PC-3 (cell line): ENCODE results near the gene FAM124A. TPM values are rescaled to one million over a fixed set of nuclear protein-coding genes. Genes with fewer than 3 reads are reported as not detected.

Source experiments
- ATAC-seq: fragments of 200-7000 bp; cut with Tn5 transposase; 2 replicates; pipeline ENCODE4 v1.9.1; 2020; ENCODE audit warnings: mild to moderate bottlenecking, moderate library complexity
- BruUV-seq: library from RNA; stranded (reverse); fragments of 400-500 nt; replicated peaks from 2 replicates; lab custom pipeline; 2021; lab: Mats Ljungman, UMichigan
- CTCF ChIA-PET: fragments of 300-600 bp; sonication (Branson Sonifier 250); formaldehyde crosslinking; loops from one replicate; lab custom pipeline; 2022; ENCODE audit warnings: antibody characterized with exemption; lab: Charles Lee
- POLR2A ChIA-PET: fragments of 300-600 bp; sonication (Branson Sonifier 250); formaldehyde crosslinking; loops from one replicate; lab custom pipeline; 2022; ENCODE audit warnings: antibody characterized with exemption; ENCODE audit not compliant: unreplicated experiment; lab: Charles Lee
- DNase-seq: peaks from one replicate; pipeline ENCODE4 v3.0.0-alpha.2; 2015
- H2AFZ ChIP-seq: fragments of 300-600 bp; sonication (generic); 2 replicates; pipeline ENCODE4 v1.6.0; 2016; ENCODE audit warnings: antibody characterized with exemption, low read length
- H3F3A ChIP-seq: fragments of 300-600 bp; sonication (generic); one replicate; pipeline ENCODE4 v1.6.0; 2017; ENCODE audit warnings: antibody characterized with exemption, low read length, control low read depth, mild to moderate bottlenecking; ENCODE audit not compliant: unreplicated experiment
- H3K27ac ChIP-seq: fragments of 300-600 bp; sonication (generic); 2 replicates; pipeline ENCODE4 v1.5.1; 2016; ENCODE audit warnings: mild to moderate bottlenecking, low read length
- H3K27me3 ChIP-seq: fragments of 300-600 bp; sonication (generic); 2 replicates; pipeline ENCODE4 v1.6.1; 2016; ENCODE audit warnings: low read length, mixed read lengths
- H3K36me3 ChIP-seq: fragments of 300-600 bp; sonication (generic); 2 replicates; pipeline ENCODE4 v1.6.1; 2016; ENCODE audit warnings: low read depth, mixed run types, low read length, mixed read lengths
- H3K4me1 ChIP-seq: fragments of 300-600 bp; sonication (generic); 2 replicates; pipeline ENCODE4 v1.5.1; 2016; ENCODE audit warnings: low read length; ENCODE audit not compliant: insufficient read depth
- H3K4me2 ChIP-seq: fragments of 300-600 bp; sonication (generic); 2 replicates; pipeline ENCODE4 v1.6.0; 2016; ENCODE audit warnings: low read length
- H3K4me3 ChIP-seq: fragments of 300-600 bp; sonication (generic); 2 replicates; pipeline ENCODE4 v1.5.1; 2016; ENCODE audit warnings: mild to moderate bottlenecking, low read length, mixed read lengths
- H3K79me2 ChIP-seq: fragments of 300-600 bp; sonication (generic); 2 replicates; pipeline ENCODE4 v1.6.1; 2017; ENCODE audit warnings: low read length, mixed read lengths
- H3K9ac ChIP-seq: fragments of 300-600 bp; sonication (generic); 2 replicates; pipeline ENCODE4 v1.6.0; 2016; ENCODE audit warnings: mild to moderate bottlenecking, low read length
- H3K9me2 ChIP-seq: fragments of 300-600 bp; sonication (generic); replicated peaks from 2 replicates; pipeline ENCODE4 v1.6.1; 2016; ENCODE audit warnings: mixed run types, low read length, mixed read lengths
- H3K9me3 ChIP-seq: fragments of 300-600 bp; sonication (generic); 2 replicates; pipeline ENCODE4 v1.6.1; 2016; ENCODE audit warnings: low read length, mixed read lengths
- H4K20me1 ChIP-seq: fragments of 300-600 bp; sonication (generic); 2 replicates; pipeline ENCODE4 v1.6.1; 2016; ENCODE audit warnings: low read length, mixed read lengths
- CTCF ChIP-seq: fragments of 300-600 bp; sonication (generic); conservative IDR thresholded peaks from 2 replicates; pipeline ENCODE4 v1.5.1; 2017; ENCODE audit warnings: antibody characterized with exemption, low read depth, mild to moderate bottlenecking, low read length
- EZH2 ChIP-seq: fragments of 300-600 bp; sonication (generic); IDR thresholded peaks from one replicate; pipeline ENCODE4 v1.6.1; 2017; ENCODE audit warnings: antibody characterized with exemption, mild to moderate bottlenecking, low read length; ENCODE audit not compliant: unreplicated experiment
- EZH2phosphoT487 ChIP-seq: fragments of 300-600 bp; sonication (generic); IDR thresholded peaks from 2 replicates; pipeline ENCODE4 v1.6.1; 2018; ENCODE audit warnings: mild to moderate bottlenecking, antibody characterized with exemption, low read length, borderline replicate concordance
- intact Hi-C: fragments of 100-400 bp; cut with micrococcal nuclease; formaldehyde crosslinking; loops from 2 replicates; pipeline ENCODE4 v1.9.0; 2023
- total RNA-seq: library from RNA; depleted of rRNA; stranded (reverse); fragments of >200 nt; gene quantifications from 2 replicates; pipeline ENCODE4 v1.2.3, GENCODE V29; 2014

The FAM124A gene
- total RNA-seq, 1 experiment from 2014 or later: 1.1 TPM

- no peak overlapping the region for H3K4me2 ChIP-seq
- intact Hi-C loops: no loop called here
- H3F3A ChIP-seq: no peaks in the 10 kb centered on the region
- no peaks in the 10 kb centered on the region for H3K36me3 ChIP-seq
- ChIA-PET POLR2A (interaction anchor here (0.6 kb wide), 1 partner anchor 589 kb away, joined by 3 read pairs; no protein-coding TSS in a partner anchor), CTCF (interaction anchor here (0.8 to 1.2 kb wide), 2 partner anchors 17 to 120 kb away, joined by 3 to 6 read pairs; no protein-coding TSS in a partner anchor)
- no peak for DNase-seq
- no peak for ATAC-seq
- H3K9ac ChIP-seq: no peak overlapping the region
- no peaks in the 10 kb centered on the region for H3K9me3 ChIP-seq
- no TSS peak for BruUV-seq
- H3K27ac ChIP-seq: no peak overlapping the region
- H3K4me1 ChIP-seq: no peaks in the 10 kb centered on the region
- H3K4me3 ChIP-seq: no peak overlapping the region
- TF ChIP-seq EZH2phosphoT487: no peak
- TF ChIP-seq EZH2: no peak
- no peaks in the 10 kb centered on the region for H3K9me2 ChIP-seq
- H3K27me3 ChIP-seq: no peaks in the 10 kb centered on the region
- H2AFZ ChIP-seq: no peak overlapping the region
- H3K79me2 ChIP-seq: no peaks in the 10 kb centered on the region
- no peaks in the 10 kb centered on the region for H4K20me1 ChIP-seq
These were observed 46.8 kb downstream of the FAM124A start for GRCh38 chr13:51269039-51269438.

DNA sequence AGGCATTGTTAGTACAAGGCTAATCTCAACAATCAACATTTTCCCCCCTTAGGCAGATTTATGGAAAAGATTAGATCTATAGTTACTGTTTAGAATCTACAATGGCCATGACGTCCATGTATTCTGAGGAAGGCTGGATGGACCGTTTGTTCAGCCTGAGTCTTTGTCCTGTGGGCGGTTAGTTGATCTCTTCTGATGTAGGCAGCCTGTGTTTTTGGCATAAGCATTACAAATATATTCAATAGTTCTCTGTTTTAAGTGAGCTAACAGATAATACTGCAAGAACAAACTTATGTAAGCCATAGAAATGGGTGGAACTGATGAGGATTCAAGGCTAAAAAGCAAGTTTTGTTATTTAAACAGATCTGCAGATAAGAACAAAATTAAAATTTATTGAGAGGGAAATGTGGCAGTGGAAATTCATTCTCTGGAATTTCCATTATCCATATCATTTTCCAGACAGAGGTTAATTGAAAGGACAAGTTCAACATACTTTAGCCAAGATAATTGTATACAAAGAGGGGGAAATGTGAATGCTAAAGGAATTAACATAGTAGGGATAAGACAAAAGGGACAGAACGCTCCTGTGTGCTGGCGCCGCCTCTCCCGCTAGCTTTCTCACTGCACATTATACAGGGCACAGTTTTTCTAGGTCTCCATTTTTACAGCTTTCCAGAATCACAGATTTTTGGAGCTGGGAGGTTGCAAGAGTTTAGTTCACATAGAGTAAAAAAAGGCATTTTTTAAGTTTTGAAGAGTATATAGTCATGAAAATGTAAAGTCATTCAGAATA lies 48.6 kb downstream of the FAM124A start:
- BruUV-seq: no TSS peak
- Histone ChIP-seq H4K20me1 (no peaks in the 10 kb centered on the region), H3K9ac (no peak overlapping the region), H3K9me2 (no peaks in the 10 kb centered on the region), H3K36me3 (no peaks in the 10 kb centered on the region), H2AFZ (no peak overlapping the region), H3K4me3 (no peak overlapping the region), H3K9me3 (no peaks in the 10 kb centered on the region), H3K27ac (no peak overlapping the region), H3K79me2 (no peaks in the 10 kb centered on the region), H3K27me3 (no peaks in the 10 kb centered on the region), H3K4me1 (no peaks in the 10 kb centered on the region), H3F3A (no peaks in the 10 kb centered on the region), H3K4me2 (no peak overlapping the region)
- CTCF ChIA-PET: no interaction called here
- POLR2A ChIA-PET: no interaction called here
- DNase-seq (no peak), ATAC-seq (no peak)
- intact Hi-C loops: no loop called here
- no peak for TF ChIP-seq EZH2phosphoT487
- TF ChIP-seq EZH2: no peak
- TF ChIP-seq CTCF: no peak

GRCh38 chr13:51271528-51272085 lies 49.4 kb downstream of the FAM124A start:
- TF ChIP-seq EZH2 (no peak), CTCF (no peak), EZH2phosphoT487 (no peak)
- H4K20me1 ChIP-seq: no peaks in the 10 kb centered on the region
- ATAC-seq: no peak

More at GRCh38 chr13:51271528-51272085, 49.4 kb downstream of the FAM124A start:
- intact Hi-C loops: no loop called here
- BruUV-seq: no TSS peak
- H3K4me3 ChIP-seq: no peak overlapping the region
- no peaks in the 10 kb centered on the region for H3K9me2 ChIP-seq
- H3K4me1 ChIP-seq: no peaks in the 10 kb centered on the region
- no peak for DNase-seq
- H3K4me2 ChIP-seq: no peak overlapping the region
- H3F3A ChIP-seq: no peaks in the 10 kb centered on the region
- ChIA-PET CTCF (no interaction called here), POLR2A (no interaction called here)
- no peak overlapping the region for H3K27ac ChIP-seq
- no peaks in the 10 kb centered on the region for H3K36me3 ChIP-seq
- no peaks in the 10 kb centered on the region for H3K79me2 ChIP-seq
- no peak overlapping the region for H3K9ac ChIP-seq
- no peaks in the 10 kb centered on the region for H3K9me3 ChIP-seq
- no peaks in the 10 kb centered on the region for H3K27me3 ChIP-seq
- H2AFZ ChIP-seq: no peak overlapping the region
